GM12878 (cell line): ENCODE measurements around the gene HS6ST3.

ENCODE experiments used
- CEBPB ChIP-seq, 2 experiments: fragments of 150-350 bp in 1 of 2; IDR thresholded peaks; 2 replicates each; pipeline ENCODE4 v1.6.1; 2012 to 2014; ENCODE audit warnings: low read depth in 2 of 2, low read length in 2 of 2, borderline replicate concordance in 1 of 2, inconsistent platforms in 1 of 2
- EGR1 ChIP-seq, 2 experiments: IDR thresholded peaks; 1 replicate in 1 of 2; 2 replicates in 1 of 2; pipeline ENCODE4 v1.6.1; 2011 to 2012; ENCODE audit warnings: low read depth in 2 of 2, low read length in 2 of 2, borderline replicate concordance in 1 of 2, mild to moderate bottlenecking in 1 of 2, moderate library complexity in 1 of 2
- EP300 ChIP-seq, 2 experiments: fragments of 150-350 bp in 1 of 2; IDR thresholded peaks; 2 replicates each; pipeline ENCODE4 v1.6.1; 2011 to 2012; ENCODE audit warnings: low read depth in 2 of 2, low read length in 2 of 2, borderline replicate concordance in 1 of 2, improper control_type of control experiment in 1 of 2, inconsistent platforms in 1 of 2; ENCODE audit not compliant: control insufficient read depth in 1 of 2
- GABPA ChIP-seq: IDR thresholded peaks from 2 replicates; pipeline ENCODE4 v1.6.1; 2014; ENCODE audit warnings: antibody characterized with exemption, low read depth, mild to moderate bottlenecking, inconsistent platforms
- KAT2A ChIP-seq: conservative IDR thresholded peaks from 2 replicates; pipeline ENCODE4 v1.6.1; 2011; ENCODE audit warnings: low read depth, low read length; ENCODE audit not compliant: control insufficient read depth
- NKRF ChIP-seq: fragments of 450-650 bp; conservative IDR thresholded peaks from 2 replicates; pipeline ENCODE4 v1.6.1; 2017; ENCODE audit warnings: mild to moderate bottlenecking, moderate library complexity
- POLR2A ChIP-seq: IDR thresholded peaks from 2 replicates; pipeline ENCODE4 v1.6.1; 2011; ENCODE audit warnings: low read depth, mild to moderate bottlenecking, low read length
- POLR2AphosphoS5 ChIP-seq: IDR thresholded peaks from 2 replicates; pipeline ENCODE4 v1.6.1; 2011; ENCODE audit warnings: mild to moderate bottlenecking, low read length, inconsistent platforms
- TCF7 ChIP-seq: IDR thresholded peaks from 2 replicates; pipeline ENCODE4 v1.6.1; 2014; ENCODE audit warnings: antibody characterized with exemption, borderline replicate concordance
- ZZZ3 ChIP-seq: IDR thresholded peaks from 2 replicates; pipeline ENCODE4 v1.6.1; 2011; ENCODE audit warnings: low read depth; ENCODE audit not compliant: control insufficient read depth, insufficient read length
- TF ChIP-seq, protein P1 (sequence below), 3 experiments: IDR thresholded peaks in 2 of 3; conservative IDR thresholded peaks in 1 of 3; 2 replicates each; pipeline ENCODE4 v1.5.1; 2011; ENCODE audit warnings: low read depth in 3 of 3, low read length in 3 of 3, mild to moderate bottlenecking in 3 of 3, control low read depth in 2 of 3, moderate library complexity in 2 of 3, inconsistent platforms in 1 of 3, mixed read lengths in 1 of 3; ENCODE audit not compliant: control insufficient read depth in 2 of 3, insufficient read depth in 1 of 3; ENCODE audit errors: extremely low read depth in 1 of 3

- TF ChIP-seq, protein P1, sequence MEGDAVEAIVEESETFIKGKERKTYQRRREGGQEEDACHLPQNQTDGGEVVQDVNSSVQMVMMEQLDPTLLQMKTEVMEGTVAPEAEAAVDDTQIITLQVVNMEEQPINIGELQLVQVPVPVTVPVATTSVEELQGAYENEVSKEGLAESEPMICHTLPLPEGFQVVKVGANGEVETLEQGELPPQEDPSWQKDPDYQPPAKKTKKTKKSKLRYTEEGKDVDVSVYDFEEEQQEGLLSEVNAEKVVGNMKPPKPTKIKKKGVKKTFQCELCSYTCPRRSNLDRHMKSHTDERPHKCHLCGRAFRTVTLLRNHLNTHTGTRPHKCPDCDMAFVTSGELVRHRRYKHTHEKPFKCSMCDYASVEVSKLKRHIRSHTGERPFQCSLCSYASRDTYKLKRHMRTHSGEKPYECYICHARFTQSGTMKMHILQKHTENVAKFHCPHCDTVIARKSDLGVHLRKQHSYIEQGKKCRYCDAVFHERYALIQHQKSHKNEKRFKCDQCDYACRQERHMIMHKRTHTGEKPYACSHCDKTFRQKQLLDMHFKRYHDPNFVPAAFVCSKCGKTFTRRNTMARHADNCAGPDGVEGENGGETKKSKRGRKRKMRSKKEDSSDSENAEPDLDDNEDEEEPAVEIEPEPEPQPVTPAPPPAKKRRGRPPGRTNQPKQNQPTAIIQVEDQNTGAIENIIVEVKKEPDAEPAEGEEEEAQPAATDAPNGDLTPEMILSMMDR (IDR thresholded peaks at IDR 0.05 in 2 of 3, conservative IDR thresholded peaks at IDR 0.05 in 1 of 3; ENCODE audit: control insufficient read depth in 2 of 3, extremely low read depth in 1 of 3, insufficient read depth in 1 of 3, low read depth in 3 of 3, low read length in 3 of 3) = no peak
- TF ChIP-seq ZZZ3 (no peak), TCF7 (no peak), EP300 (IDR thresholded peaks at IDR 0.05; ENCODE audit: borderline replicate concordance in 1 of 2, control insufficient read depth in 1 of 2, low read depth in 2 of 2, low read length in 2 of 2) (no peak), POLR2A (no peak), GABPA (no peak), NKRF (no peak), POLR2AphosphoS5 (no peak), EGR1 (IDR thresholded peaks at IDR 0.05; ENCODE audit: borderline replicate concordance in 1 of 2, low read depth in 2 of 2, low read length in 2 of 2) (no peak), CEBPB (IDR thresholded peaks at IDR 0.05; ENCODE audit: borderline replicate concordance in 1 of 2, low read depth in 2 of 2, low read length in 2 of 2) (no peak), KAT2A (no peak)
Observed at GRCh38 chr13:96678801-96679200, 588.9 kb downstream of the HS6ST3 start.
